ENCODE data around the gene ASB6.

- no peak for TF ChIP-seq CTCF (conservative IDR thresholded peaks at IDR 0.05; ENCODE audit: low read depth, low read length)
- no peak for TF ChIP-seq EZH2phosphoT487 (IDR thresholded peaks at IDR 0.05; ENCODE audit: borderline replicate concordance, low read length)
- TF ChIP-seq EZH2 (IDR thresholded peaks at IDR 0.05; ENCODE audit: low read length, unreplicated experiment): no peak
Measured at GRCh38 chr9:129635099-129636065, 6.6 kb downstream of the ASB6 start.
